Gastrocnemius medialis (tissue), 4 donors: ENCODE measurements around the gene PLGLB2. TPM values are rescaled to one million over a fixed set of nuclear protein-coding genes. Genes with fewer than 3 reads are reported as not detected.

ENCODE experiments used
- total RNA-seq, 4 donors: library from RNA; depleted of rRNA; stranded (reverse); fragments of >200 nt; gene quantifications; one replicate each; pipeline versions ENCODE4 v1.1.0 to v1.2.3, GENCODE V29; 2016

The PLGLB2 gene
- total RNA-seq, 4 donors from 2014 or later = 0.81 to 6.6 (median 2.6) TPM

Other genes starting within 250 kb of the PLGLB2 start
- gene RGPD2, start 77.7 kb downstream of the PLGLB2 start, total RNA-seq = 10 to 100 TPM in 1 of 4 donors, 1 to 10 TPM in 2, not detected in 1; 1.5 to 11.2 (median 1.8) TPM